SU-DHL-6 (cell line): ENCODE results near the gene FH.

Source experiments
- CTCF ChIP-seq: fragments of 200-600 bp; sonication (generic); IDR thresholded peaks from one replicate; pipeline ENCODE4 v1.5.1; 2017; ENCODE audit warnings: antibody characterized with exemption, mild to moderate bottlenecking, low read length, moderate library complexity; ENCODE audit not compliant: insufficient read depth, poor library complexity, severe bottlenecking
- EZH2phosphoT487 ChIP-seq: fragments of 200-600 bp; sonication (generic), shearing (Covaris generic); conservative IDR thresholded peaks from 2 replicates; pipeline ENCODE4 v1.6.1; 2018; ENCODE audit warnings: mild to moderate bottlenecking, antibody characterized with exemption, low read length, moderate library complexity, mixed read lengths

GRCh38 chr1:241550318-241550717 is 30.8 kb upstream of the FH start:
- TF ChIP-seq CTCF, result no peak
- TF ChIP-seq EZH2phosphoT487, result no peak
